Thyroid gland (tissue), 4 donors: ENCODE measurements around the gene STN1.

ENCODE experiments used
- CTCF ChIP-seq, 6 experiments: fragments of 200-600 bp in 3 of 6; fragments of 450-650 bp in 3 of 6; sonication (generic) in 3 of 6; IDR thresholded peaks; one replicate each; pipeline ENCODE4 v1.5.1; 2016 to 2019; ENCODE audit warnings: antibody characterized with exemption in 6 of 6, mild to moderate bottlenecking in 2 of 6, inconsistent platforms in 1 of 6, moderate library complexity in 1 of 6
- POLR2A ChIP-seq, 2 donors: fragments of 450-650 bp; IDR thresholded peaks; one replicate each; pipeline ENCODE4 v1.6.1; 2017; ENCODE audit warnings: antibody characterized with exemption in 2 of 2, mild to moderate bottlenecking in 2 of 2, moderate library complexity in 1 of 2

DNA sequence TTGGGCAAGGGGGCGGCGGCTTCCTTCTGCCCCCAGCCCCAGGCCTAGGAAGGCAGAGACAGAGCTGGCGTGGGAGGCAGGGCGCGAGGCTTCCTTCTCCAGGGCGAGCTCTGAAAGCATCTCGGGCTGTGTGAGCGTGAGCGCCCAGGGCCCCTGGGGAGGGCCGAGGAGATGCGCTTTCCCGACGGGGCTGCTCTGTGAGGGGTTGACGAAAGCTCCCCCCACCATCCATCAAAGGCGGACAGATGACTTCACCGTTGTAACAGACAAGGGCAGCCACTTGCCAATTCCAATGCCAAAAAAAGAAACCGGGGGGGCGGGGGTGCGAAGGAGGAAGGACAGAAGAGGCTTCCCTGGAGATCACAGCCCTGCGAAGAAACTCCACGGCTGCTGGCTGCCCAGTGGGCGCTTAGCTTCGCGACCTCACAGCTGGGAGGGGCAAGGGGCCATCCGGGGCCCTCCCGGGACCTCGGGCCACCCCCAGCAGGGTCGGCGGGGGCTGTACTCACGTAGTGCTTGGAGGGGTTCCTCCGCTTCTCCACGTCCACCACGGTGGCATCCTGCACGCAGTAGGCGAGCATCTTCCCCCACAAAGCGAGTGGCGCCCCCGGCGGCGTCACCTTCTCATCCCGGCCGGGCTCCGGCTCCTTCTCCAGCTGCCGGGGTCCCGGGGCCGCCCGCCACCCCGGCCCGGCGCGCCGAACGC lies 63.1 kb downstream of the STN1 start:
- no peak for TF ChIP-seq POLR2A (IDR thresholded peaks at IDR 0.05)
- no peak for TF ChIP-seq CTCF (IDR thresholded peaks at IDR 0.05)
